ENCODE results near the gene ZIM2. TPM values are rescaled to one million over a fixed set of nuclear protein-coding genes. Genes with fewer than 3 reads are reported as not detected.

The ZIM2 gene
- total RNA-seq, 1 donor from 2014 or later = not detected

Other genes starting within 250 kb of the ZIM2 start
- 5.5 and 5.8 TPM in 2 replicates for gene ZNF71, start 245.4 kb downstream of the ZIM2 start, total RNA-seq
- not detected in 2 replicates for gene SMIM17, start 197.6 kb downstream of the ZIM2 start, total RNA-seq
- 0.11 and 0.27 TPM in 2 replicates for gene ZNF835, start 169.0 kb downstream of the ZIM2 start, total RNA-seq
- gene PEG3, start within 50 bp of the ZIM2 start, total RNA-seq = not detected in 2 replicates